Inferior parietal cortex (tissue), 1 donor: ENCODE measurements around the gene ATG14.
"Not testable (repeated sequence)": the region's sequence is repeated elsewhere in the genome, so short reads cannot be mapped to it uniquely, and the experiment has no call there.

ENCODE experiments used
- DNase-seq: peaks from one replicate; pipeline ENCODE4 v3.0.0-alpha.2; 2016; ENCODE audit errors: extremely low spot score

The ATG14 gene

GRCh38 chr14:55433880-55434804 lies 22.5 kb upstream of the ATG14 start:
- DNase-seq: no peak

- DNase-seq: no peak
These were observed 21.0 kb upstream of the ATG14 start for GRCh38 chr14:55432628-55433027.

GRCh38 chr14:55430024-55430690 lies 18.5 kb upstream of the ATG14 start:
- DNase-seq: peak; percentile 40

GRCh38 chr14:55427439-55427838 lies 15.8 kb upstream of the ATG14 start:
- no peak for DNase-seq

- DNase-seq: no peak
These were observed 15.3 kb upstream of the ATG14 start for GRCh38 chr14:55426891-55427290.

- DNase-seq: no peak
These were observed 13.5 kb upstream of the ATG14 start for GRCh38 chr14:55425091-55425490.

GRCh38 chr14:55423969-55424368 lies 12.3 kb upstream of the ATG14 start:
- no peak for DNase-seq

GRCh38 chr14:55422338-55422737 lies 10.7 kb upstream of the ATG14 start:
- not testable (repeated sequence) for DNase-seq

- DNase-seq: no peak
These were observed 8.0 kb upstream of the ATG14 start for GRCh38 chr14:55419663-55420062.

- DNase-seq: no peak
These were observed 6.8 kb upstream of the ATG14 start for GRCh38 chr14:55418411-55418810.

- DNase-seq: no peak
These were observed 6.3 kb upstream of the ATG14 start for GRCh38 chr14:55417955-55418354.

GRCh38 chr14:55416866-55417265 lies 5.2 kb upstream of the ATG14 start:
- DNase-seq: no peak

GRCh38 chr14:55414551-55414950 lies 2.9 kb upstream of the ATG14 start:
- no peak for DNase-seq

GRCh38 chr14:55412676-55413075 lies 1.0 kb upstream of the ATG14 start:
- DNase-seq: no peak

GRCh38 chr14:55410876-55411275 lies 754 bp downstream of the ATG14 start:
- no peak for DNase-seq

- DNase-seq: no peak
These were observed 7.3 kb downstream of the ATG14 start for GRCh38 chr14:55404173-55404854.

- DNase-seq: no peak
These were observed 9.9 kb downstream of the ATG14 start for GRCh38 chr14:55401751-55402150.

- no peak for DNase-seq
These were observed 11.8 kb downstream of the ATG14 start for GRCh38 chr14:55399852-55400251.

- DNase-seq: no peak
These were observed 12.4 kb downstream of the ATG14 start for GRCh38 chr14:55399183-55399582.

GRCh38 chr14:55398679-55399078 lies 13.0 kb downstream of the ATG14 start:
- DNase-seq: no peak

- peak; percentile 28 for DNase-seq
These were observed 22.3 kb downstream of the ATG14 start for GRCh38 chr14:55389330-55389729.

GRCh38 chr14:55388160-55388559 lies 23.5 kb downstream of the ATG14 start:
- no peak for DNase-seq

- DNase-seq: no peak
These were observed 24.5 kb downstream of the ATG14 start for GRCh38 chr14:55387121-55387520.
